ENCODE results near the gene RAPGEF3.

DNA sequence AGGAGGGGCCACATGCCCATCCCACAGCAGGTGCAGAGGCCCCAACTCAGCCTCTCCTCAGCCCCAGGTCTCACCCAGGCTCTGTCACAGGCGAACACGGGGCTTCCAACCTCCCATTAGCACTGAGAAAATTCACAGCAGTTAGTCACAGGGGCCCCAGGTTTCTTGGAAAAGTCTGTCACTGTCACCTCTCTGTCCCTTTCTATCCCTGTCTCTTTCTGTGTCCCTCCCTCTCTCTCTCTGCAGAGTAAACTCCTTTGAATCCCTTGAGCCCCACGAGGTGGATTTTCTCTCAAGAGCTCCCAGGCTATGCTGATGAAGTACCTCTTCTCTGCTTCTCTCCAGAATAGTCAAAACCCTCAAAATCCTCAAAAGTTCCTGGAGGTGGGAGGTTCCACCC, 19.4 kb downstream of the RAPGEF3 start:
- TF ChIP-seq, protein P1, sequence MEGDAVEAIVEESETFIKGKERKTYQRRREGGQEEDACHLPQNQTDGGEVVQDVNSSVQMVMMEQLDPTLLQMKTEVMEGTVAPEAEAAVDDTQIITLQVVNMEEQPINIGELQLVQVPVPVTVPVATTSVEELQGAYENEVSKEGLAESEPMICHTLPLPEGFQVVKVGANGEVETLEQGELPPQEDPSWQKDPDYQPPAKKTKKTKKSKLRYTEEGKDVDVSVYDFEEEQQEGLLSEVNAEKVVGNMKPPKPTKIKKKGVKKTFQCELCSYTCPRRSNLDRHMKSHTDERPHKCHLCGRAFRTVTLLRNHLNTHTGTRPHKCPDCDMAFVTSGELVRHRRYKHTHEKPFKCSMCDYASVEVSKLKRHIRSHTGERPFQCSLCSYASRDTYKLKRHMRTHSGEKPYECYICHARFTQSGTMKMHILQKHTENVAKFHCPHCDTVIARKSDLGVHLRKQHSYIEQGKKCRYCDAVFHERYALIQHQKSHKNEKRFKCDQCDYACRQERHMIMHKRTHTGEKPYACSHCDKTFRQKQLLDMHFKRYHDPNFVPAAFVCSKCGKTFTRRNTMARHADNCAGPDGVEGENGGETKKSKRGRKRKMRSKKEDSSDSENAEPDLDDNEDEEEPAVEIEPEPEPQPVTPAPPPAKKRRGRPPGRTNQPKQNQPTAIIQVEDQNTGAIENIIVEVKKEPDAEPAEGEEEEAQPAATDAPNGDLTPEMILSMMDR (IDR thresholded peaks at IDR 0.05; ENCODE audit: low read depth, low read length), result no peak
- TF ChIP-seq POLR2A (IDR thresholded peaks at IDR 0.05; ENCODE audit: extremely low read depth, insufficient read length), result no peak
